ENCODE measurements around the gene TM7SF2. TPM values are rescaled to one million over a fixed set of nuclear protein-coding genes. Genes with fewer than 3 reads are reported as not detected.

Gene TM7SF2
- total and polyA plus RNA-seq, 2 of the 13 experiments (the other 11 are each of a cell fraction or from before 2014, with no cell fraction given) = 56.0 to 66.9 TPM

DNA sequence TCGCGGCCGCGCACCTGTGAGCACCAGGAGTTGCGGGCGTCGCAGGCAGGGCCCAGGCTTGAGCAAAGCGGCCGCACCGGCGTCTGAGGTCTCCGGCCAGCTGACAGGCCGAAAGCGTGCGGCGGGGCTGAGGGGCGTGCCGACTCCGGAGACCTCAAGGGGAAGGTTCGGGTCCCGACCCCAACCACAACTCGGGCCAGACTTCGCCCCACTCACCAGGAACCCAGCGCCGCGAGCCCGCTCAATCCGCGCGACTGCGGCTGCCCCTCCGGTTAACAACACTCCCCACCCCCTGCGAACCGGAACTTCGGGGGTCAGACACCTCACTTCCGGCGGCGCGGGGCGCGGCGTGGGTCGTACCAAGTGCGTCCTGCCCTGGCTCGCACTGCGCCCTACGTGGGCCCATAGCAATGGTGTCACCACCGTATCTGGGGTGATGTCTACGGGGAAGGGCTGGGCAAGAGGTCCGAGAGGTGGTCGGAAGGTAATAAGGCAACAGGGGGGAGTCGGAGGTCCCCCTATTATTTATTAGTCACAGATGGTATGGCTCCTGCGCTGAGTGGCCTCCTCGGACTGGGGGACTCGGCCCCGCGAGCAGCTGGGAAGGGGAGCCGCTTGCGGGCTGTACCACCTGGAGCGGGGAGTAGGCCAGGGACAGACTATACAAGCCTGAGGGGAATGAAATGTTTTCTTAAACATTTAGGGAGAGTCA lies 22.7 kb downstream of the TM7SF2 start, which contains the start of gene SYVN1 (continued):
- TF ChIP-seq, protein P1, sequence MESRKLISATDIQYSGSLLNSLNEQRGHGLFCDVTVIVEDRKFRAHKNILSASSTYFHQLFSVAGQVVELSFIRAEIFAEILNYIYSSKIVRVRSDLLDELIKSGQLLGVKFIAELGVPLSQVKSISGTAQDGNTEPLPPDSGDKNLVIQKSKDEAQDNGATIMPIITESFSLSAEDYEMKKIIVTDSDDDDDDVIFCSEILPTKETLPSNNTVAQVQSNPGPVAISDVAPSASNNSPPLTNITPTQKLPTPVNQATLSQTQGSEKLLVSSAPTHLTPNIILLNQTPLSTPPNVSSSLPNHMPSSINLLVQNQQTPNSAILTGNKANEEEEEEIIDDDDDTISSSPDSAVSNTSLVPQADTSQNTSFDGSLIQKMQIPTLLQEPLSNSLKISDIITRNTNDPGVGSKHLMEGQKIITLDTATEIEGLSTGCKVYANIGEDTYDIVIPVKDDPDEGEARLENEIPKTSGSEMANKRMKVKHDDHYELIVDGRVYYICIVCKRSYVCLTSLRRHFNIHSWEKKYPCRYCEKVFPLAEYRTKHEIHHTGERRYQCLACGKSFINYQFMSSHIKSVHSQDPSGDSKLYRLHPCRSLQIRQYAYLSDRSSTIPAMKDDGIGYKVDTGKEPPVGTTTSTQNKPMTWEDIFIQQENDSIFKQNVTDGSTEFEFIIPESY (CRISPR knock-in tag; IDR thresholded peaks at IDR 0.05) = peak; percentile 22; the same call in 1 of the 2 replicates
- no peak for TF ChIP-seq REXO4 (CRISPR knock-in tag; IDR thresholded peaks at IDR 0.05; ENCODE audit: borderline replicate concordance)
- TF ChIP-seq, protein P2, sequence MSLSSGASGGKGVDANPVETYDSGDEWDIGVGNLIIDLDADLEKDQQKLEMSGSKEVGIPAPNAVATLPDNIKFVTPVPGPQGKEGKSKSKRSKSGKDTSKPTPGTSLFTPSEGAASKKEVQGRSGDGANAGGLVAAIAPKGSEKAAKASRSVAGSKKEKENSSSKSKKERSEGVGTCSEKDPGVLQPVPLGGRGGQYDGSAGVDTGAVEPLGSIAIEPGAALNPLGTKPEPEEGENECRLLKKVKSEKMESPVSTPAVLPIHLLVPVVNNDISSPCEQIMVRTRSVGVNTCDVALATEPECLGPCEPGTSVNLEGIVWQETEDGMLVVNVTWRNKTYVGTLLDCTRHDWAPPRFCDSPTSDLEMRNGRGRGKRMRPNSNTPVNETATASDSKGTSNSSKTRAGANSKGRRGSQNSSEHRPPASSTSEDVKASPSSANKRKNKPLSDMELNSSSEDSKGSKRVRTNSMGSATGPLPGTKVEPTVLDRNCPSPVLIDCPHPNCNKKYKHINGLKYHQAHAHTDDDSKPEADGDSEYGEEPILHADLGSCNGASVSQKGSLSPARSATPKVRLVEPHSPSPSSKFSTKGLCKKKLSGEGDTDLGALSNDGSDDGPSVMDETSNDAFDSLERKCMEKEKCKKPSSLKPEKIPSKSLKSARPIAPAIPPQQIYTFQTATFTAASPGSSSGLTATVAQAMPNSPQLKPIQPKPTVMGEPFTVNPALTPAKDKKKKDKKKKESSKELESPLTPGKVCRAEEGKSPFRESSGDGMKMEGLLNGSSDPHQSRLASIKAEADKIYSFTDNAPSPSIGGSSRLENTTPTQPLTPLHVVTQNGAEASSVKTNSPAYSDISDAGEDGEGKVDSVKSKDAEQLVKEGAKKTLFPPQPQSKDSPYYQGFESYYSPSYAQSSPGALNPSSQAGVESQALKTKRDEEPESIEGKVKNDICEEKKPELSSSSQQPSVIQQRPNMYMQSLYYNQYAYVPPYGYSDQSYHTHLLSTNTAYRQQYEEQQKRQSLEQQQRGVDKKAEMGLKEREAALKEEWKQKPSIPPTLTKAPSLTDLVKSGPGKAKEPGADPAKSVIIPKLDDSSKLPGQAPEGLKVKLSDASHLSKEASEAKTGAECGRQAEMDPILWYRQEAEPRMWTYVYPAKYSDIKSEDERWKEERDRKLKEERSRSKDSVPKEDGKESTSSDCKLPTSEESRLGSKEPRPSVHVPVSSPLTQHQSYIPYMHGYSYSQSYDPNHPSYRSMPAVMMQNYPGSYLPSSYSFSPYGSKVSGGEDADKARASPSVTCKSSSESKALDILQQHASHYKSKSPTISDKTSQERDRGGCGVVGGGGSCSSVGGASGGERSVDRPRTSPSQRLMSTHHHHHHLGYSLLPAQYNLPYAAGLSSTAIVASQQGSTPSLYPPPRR (CRISPR knock-in tag; IDR thresholded peaks at IDR 0.05; ENCODE audit: borderline replicate concordance) = peak; percentile 45
- TF ChIP-seq, protein P3, sequence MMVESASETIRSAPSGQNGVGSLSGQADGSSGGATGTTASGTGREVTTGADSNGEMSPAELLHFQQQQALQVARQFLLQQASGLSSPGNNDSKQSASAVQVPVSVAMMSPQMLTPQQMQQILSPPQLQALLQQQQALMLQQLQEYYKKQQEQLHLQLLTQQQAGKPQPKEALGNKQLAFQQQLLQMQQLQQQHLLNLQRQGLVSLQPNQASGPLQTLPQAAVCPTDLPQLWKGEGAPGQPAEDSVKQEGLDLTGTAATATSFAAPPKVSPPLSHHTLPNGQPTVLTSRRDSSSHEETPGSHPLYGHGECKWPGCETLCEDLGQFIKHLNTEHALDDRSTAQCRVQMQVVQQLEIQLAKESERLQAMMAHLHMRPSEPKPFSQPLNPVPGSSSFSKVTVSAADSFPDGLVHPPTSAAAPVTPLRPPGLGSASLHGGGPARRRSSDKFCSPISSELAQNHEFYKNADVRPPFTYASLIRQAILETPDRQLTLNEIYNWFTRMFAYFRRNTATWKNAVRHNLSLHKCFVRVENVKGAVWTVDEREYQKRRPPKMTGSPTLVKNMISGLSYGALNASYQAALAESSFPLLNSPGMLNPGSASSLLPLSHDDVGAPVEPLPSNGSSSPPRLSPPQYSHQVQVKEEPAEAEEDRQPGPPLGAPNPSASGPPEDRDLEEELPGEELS (CRISPR knock-in tag; IDR thresholded peaks at IDR 0.05) = peak; percentile 38
- no peak for TF ChIP-seq ZKSCAN1 (IDR thresholded peaks at IDR 0.05; ENCODE audit: low read length)
- TF ChIP-seq, protein P4, sequence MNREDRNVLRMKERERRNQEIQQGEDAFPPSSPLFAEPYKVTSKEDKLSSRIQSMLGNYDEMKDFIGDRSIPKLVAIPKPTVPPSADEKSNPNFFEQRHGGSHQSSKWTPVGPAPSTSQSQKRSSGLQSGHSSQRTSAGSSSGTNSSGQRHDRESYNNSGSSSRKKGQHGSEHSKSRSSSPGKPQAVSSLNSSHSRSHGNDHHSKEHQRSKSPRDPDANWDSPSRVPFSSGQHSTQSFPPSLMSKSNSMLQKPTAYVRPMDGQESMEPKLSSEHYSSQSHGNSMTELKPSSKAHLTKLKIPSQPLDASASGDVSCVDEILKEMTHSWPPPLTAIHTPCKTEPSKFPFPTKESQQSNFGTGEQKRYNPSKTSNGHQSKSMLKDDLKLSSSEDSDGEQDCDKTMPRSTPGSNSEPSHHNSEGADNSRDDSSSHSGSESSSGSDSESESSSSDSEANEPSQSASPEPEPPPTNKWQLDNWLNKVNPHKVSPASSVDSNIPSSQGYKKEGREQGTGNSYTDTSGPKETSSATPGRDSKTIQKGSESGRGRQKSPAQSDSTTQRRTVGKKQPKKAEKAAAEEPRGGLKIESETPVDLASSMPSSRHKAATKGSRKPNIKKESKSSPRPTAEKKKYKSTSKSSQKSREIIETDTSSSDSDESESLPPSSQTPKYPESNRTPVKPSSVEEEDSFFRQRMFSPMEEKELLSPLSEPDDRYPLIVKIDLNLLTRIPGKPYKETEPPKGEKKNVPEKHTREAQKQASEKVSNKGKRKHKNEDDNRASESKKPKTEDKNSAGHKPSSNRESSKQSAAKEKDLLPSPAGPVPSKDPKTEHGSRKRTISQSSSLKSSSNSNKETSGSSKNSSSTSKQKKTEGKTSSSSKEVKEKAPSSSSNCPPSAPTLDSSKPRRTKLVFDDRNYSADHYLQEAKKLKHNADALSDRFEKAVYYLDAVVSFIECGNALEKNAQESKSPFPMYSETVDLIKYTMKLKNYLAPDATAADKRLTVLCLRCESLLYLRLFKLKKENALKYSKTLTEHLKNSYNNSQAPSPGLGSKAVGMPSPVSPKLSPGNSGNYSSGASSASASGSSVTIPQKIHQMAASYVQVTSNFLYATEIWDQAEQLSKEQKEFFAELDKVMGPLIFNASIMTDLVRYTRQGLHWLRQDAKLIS (CRISPR knock-in tag; IDR thresholded peaks at IDR 0.05) = 0 out of 2 replicates have a peak, but pooled peaks have one; percentile 40
- TF ChIP-seq SIN3A (IDR thresholded peaks at IDR 0.05; ENCODE audit: borderline replicate concordance, low read depth, low read length) = peak; percentile 78; the same call in 1 of the 2 replicates
- 0 out of 2 replicates have a peak, but pooled peaks have one; percentile 11 for TF ChIP-seq ZNF780A (CRISPR knock-in tag; IDR thresholded peaks at IDR 0.05)
- no peak for TF ChIP-seq HHEX (CRISPR knock-in tag; IDR thresholded peaks at IDR 0.05)
- TF ChIP-seq JARID2 (CRISPR knock-in tag; IDR thresholded peaks at IDR 0.05; ENCODE audit: insufficient replicate concordance) = peak; percentile 37
- TF ChIP-seq NFYB (CRISPR knock-in tag; IDR thresholded peaks at IDR 0.05) = no peak
- peak; percentile 62; the same call in 1 of the 2 replicates for TF ChIP-seq TBX2 (CRISPR knock-in tag; IDR thresholded peaks at IDR 0.05; ENCODE audit: borderline replicate concordance)
- TF ChIP-seq ZNF441 (CRISPR knock-in tag; IDR thresholded peaks at IDR 0.05; ENCODE audit: borderline replicate concordance) = 0 out of 2 replicates have a peak, but pooled peaks have one; percentile 10
- TF ChIP-seq ZNF232 (CRISPR knock-in tag; IDR thresholded peaks at IDR 0.05; ENCODE audit: borderline replicate concordance) = peak; percentile 38; the same call in 1 of the 2 replicates
- TF ChIP-seq, protein P5, sequence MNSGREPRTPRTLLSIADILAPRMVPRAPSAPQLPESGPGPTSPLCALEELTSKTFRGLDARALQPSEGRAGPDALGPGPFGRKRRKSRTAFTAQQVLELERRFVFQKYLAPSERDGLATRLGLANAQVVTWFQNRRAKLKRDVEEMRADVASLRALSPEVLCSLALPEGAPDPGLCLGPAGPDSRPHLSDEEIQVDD (CRISPR knock-in tag; IDR thresholded peaks at IDR 0.05; ENCODE audit: borderline replicate concordance) = no peak

All from HepG2 (cell line).